Muscle layer of duodenum (tissue), 2 donors: ENCODE results near the gene GLTP.

Experiments used
- H3K27ac ChIP-seq: one replicate; pipeline ENCODE4 v1.7.0; 2013; ENCODE audit warnings: mild to moderate bottlenecking, low read length
- H3K27me3 ChIP-seq: one replicate; pipeline ENCODE4 v1.7.0; 2013; ENCODE audit warnings: low read depth, mild to moderate bottlenecking, control low read depth, low read length
- H3K36me3 ChIP-seq, 2 donors: one replicate each; pipeline ENCODE4 v1.7.0; 2013; ENCODE audit warnings: low read length in 2 of 2, control low read depth in 1 of 2, mild to moderate bottlenecking in 1 of 2; ENCODE audit not compliant: insufficient read depth in 2 of 2, control insufficient read depth in 1 of 2
- H3K4me1 ChIP-seq, 2 donors: one replicate each; pipeline ENCODE4 v1.7.0; 2013; ENCODE audit warnings: low read length in 2 of 2, mild to moderate bottlenecking in 2 of 2, control low read depth in 1 of 2, moderate library complexity in 1 of 2; ENCODE audit not compliant: insufficient read depth in 2 of 2, control insufficient read depth in 1 of 2
- H3K4me3 ChIP-seq, 2 donors: one replicate each; pipeline ENCODE4 v1.7.0; 2013; ENCODE audit warnings: low read length in 2 of 2, low read depth in 1 of 2, mild to moderate bottlenecking in 1 of 2
- H3K9me3 ChIP-seq, 2 donors: one replicate each; pipeline ENCODE4 v1.7.0; 2013; ENCODE audit warnings: low read length in 2 of 2, control low read depth in 1 of 2, mild to moderate bottlenecking in 1 of 2; ENCODE audit not compliant: control insufficient read depth in 1 of 2
- donor health status: healthy.

The GLTP gene

DNA sequence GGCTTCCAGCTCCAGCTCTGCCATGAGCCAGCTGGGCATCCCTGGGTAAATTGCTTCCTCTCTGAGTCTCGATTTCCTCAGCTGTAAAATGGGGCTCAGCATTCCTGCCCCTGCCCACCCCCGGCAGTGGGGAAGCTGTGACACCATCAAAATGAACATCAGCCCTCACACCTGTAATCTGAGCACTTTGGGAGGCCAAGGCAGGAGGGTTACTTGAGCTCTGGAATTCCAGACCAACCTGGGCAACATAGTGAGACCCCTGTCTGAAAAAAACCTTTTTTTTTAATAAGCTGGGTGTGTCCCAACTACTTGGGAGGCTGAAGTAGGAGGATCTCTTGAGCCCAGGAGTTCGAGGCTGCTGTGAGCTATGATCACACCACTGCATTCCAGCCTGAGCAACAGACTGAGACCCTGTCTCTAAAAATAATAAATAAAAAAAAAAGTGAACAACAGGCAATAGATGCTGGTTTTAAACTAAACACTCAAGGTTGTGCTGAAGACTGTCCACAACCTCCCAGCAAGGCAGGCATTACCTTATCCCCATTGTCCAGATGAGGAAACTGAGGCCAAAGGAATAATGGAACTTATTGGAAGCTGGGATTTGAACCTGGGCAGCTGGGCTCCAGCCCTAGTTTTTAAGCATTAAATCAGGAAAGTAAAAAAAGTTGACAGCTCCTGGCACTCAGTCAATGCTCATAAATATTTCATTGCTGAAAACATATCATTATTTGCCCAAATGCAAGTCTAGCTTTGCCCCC lies 51.4 kb downstream of the GLTP start:
- H3K9me3 ChIP-seq: no peaks in the 10 kb centered on the region
- no peak overlapping the region for H3K4me3 ChIP-seq
- no peaks in the 10 kb centered on the region for H3K27me3 ChIP-seq
- no peaks in the 10 kb centered on the region for H3K36me3 ChIP-seq
- H3K4me1 ChIP-seq: peaks cover 0 to 9% of the 10 kb centered on the region in 2 donors
- no peak overlapping the region for H3K27ac ChIP-seq

DNA sequence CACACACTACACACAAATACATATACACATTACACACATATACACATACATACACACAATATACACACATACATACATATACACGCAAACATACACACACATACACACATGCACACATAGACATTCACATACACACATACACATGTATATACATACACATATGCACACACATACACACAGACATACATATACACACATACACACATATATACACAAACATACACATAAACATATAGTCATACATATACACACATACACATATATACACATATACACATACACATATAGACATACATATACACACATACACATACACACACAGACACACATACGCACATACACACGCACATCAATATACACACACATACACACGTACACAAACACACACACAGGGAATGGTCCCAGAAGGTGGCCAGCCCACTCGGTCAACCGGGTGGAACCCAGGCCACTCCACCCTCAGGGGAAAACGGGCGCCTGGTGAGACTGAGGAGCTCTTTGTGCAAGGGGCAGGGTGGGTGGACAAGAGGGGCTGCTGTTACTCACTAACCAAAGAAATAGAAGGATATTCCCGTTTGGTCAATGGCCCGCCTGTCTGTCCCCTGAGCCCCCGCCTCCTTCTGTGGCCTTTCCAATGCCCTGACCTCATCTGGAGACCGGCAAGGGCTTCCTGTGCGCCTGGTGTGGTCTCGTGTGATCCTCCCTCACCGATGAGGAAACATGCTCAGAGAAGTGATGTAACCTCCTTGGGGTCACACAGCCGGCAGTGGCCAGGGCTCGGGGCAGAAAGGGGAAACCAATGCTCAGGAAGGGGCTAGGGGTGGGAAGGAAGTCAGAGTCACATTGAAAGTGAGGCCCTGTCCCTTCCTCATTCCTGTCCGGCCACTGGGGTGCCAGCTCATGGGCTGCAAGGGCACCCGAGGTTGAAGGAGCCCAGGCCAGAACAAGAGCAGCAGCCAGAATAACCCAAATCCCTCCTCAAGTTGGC lies 52.5 kb downstream of the GLTP start:
- H3K36me3 ChIP-seq: no peaks in the 10 kb centered on the region
- H3K9me3 ChIP-seq: no peaks in the 10 kb centered on the region
- no peak overlapping the region for H3K27ac ChIP-seq
- peaks cover 0 to 5% of the 10 kb centered on the region in 2 donors for H3K4me1 ChIP-seq
- no peaks in the 10 kb centered on the region for H3K27me3 ChIP-seq
- no peak overlapping the region for H3K4me3 ChIP-seq

DNA sequence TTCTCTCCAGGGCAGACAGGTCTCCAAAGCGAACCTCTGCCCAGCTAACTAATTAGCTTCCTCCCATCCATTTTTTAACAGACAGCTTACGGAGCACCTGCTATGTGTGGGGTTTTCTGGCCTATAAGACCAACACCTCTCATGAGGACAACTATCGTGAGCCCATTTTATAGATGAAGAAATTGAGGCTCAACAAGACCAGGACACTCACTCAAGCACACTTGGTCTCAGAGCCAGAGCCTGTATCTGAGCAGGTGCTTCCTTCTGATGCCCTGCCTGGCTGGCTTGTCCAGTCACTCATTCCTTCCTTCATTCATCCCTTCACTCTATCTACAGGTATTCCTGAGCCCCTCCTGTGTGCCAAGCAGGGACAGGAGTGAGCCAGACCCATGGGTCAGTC lies 53.3 kb downstream of the GLTP start:
- Histone ChIP-seq H3K27me3 (no peaks in the 10 kb centered on the region), H3K36me3 (no peaks in the 10 kb centered on the region), H3K4me1 (peaks cover 0 to 4% of the 10 kb centered on the region in 2 donors), H3K9me3 (no peaks in the 10 kb centered on the region), H3K4me3 (no peak overlapping the region), H3K27ac (no peak overlapping the region)

DNA sequence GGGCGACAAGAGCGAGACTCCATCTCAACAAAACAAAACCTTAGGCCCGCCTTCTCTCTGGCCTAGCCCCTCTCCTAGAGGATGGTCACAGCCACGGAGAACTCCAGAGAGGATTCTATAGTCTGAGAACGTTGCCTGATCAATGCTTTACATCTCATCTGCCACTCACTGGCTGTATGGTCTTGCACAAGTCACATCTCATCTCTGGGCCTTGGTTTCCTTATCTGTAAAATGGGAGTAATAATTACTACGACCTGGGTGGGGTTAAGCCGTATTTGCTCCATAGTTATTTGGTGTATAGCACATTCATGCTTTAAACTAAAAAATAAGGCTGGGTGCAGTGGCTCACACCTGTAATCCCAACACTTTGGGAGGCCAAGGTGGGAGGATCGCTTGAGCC lies 55.6 kb downstream of the GLTP start:
- Histone ChIP-seq H3K4me1 (peaks cover 0 to 4% of the 10 kb centered on the region in 2 donors), H3K4me3 (no peak overlapping the region), H3K9me3 (no peaks in the 10 kb centered on the region), H3K36me3 (no peaks in the 10 kb centered on the region), H3K27me3 (no peaks in the 10 kb centered on the region), H3K27ac (no peak overlapping the region)

DNA sequence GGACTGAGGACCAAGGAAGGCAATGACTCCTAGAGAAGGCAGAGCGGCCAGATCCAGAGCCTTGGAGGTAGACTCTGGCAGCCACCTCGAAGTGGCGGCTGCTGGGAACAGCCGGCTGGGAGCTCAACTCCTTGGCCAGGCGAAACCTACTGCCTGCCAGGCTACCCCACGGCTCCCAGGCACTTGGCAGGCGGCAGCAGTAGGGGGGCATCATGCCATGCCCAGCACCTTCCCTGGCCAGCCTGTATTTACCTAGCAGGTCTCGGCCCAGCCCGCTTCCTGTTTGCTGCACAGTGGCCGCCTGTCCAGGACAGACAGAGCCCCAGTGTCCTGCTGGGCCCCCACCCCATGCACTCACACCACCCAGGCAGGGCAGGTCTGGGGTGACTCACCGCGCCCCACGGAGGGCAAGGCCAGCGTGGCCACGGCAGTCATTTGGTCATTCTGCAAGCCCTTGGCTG lies 57.4 kb downstream of the GLTP start:
- Histone ChIP-seq H3K27me3 (no peaks in the 10 kb centered on the region), H3K9me3 (no peaks in the 10 kb centered on the region), H3K36me3 (no peaks in the 10 kb centered on the region), H3K4me3 (no peak overlapping the region), H3K27ac (no peak overlapping the region), H3K4me1 (no peaks in the 10 kb centered on the region)

DNA sequence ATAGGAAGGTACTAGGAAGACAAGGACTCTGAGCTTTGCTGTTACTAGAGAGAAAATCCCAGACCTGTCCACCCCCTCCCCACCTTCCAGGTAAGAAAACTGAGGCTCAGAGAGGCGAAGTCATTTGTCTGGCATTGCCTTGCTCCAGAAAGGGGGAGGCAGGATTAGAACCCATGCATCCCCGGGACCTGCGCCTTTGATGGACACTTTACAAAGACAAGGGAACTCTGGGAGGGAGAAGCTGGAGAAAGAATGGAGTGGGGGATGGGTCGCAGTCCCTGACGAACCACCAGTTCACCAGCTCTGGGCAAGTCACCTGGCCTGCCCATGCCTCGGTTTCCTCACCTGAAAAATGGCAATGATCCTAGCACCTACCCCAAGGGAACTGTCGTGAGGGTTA lies 57.9 kb downstream of the GLTP start:
- no peaks in the 10 kb centered on the region for H3K9me3 ChIP-seq
- no peak overlapping the region for H3K27ac ChIP-seq
- no peaks in the 10 kb centered on the region for H3K27me3 ChIP-seq
- no peak overlapping the region for H3K4me3 ChIP-seq
- H3K4me1 ChIP-seq: no peaks in the 10 kb centered on the region
- H3K36me3 ChIP-seq: no peaks in the 10 kb centered on the region

DNA sequence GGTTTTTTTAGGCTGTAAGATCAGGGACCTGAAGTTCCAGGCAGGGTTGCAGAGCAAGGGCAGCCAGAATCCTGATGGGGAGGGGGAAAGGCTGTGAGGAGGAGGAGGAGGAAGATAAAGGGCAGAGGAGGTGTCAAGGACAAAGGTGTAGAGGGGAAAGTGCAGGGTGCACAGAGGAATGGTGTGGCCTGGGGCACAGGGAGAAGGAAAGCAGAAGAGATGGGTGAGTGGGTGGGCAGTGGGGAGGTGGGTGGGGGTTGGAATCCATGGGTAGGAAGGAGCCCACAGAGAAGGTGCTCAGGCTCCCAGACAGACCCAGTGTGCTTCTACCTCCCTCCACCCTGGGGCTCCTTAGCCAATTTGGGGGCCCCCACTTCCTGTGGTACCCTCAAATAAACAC lies 58.4 kb downstream of the GLTP start:
- no peak overlapping the region for H3K4me3 ChIP-seq

DNA sequence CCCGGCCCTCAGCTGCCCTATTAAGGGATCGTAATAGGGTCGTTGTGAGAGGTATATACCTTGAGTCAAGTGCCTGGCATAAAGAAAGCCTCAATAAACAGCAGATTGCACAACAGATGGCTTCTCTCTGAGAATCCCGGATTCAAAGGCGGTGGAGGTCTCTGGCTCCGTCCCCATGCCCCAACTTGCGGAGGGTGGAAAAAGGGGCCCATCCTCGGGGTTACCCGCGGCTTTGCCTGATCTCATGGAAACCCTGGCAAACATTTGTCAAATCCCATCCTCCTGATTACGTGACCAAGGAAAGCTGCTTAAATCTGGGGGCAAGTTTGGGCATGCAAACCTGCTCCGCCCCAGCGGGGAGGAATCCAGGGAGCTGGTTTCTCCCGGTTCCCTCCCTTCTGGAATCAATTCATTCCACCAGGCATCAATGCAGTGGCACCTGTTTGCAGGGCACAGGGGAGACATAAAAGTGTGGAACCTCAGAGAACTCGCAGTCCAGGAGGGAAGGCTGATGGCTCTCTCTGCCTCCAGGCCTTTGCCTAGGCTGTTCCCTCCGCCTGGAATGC lies 59.4 kb downstream of the GLTP start:
- Histone ChIP-seq H3K4me1 (no peaks in the 10 kb centered on the region), H3K27me3 (no peaks in the 10 kb centered on the region), H3K27ac (no peak overlapping the region), H3K36me3 (no peaks in the 10 kb centered on the region), H3K9me3 (no peaks in the 10 kb centered on the region), H3K4me3 (no peak overlapping the region)

More for the DNA sequence above, 58.4 kb downstream of the GLTP start:
- no peak overlapping the region for H3K27ac ChIP-seq
- no peaks in the 10 kb centered on the region for H3K9me3 ChIP-seq
- H3K36me3 ChIP-seq: no peaks in the 10 kb centered on the region
- H3K4me1 ChIP-seq: no peaks in the 10 kb centered on the region
- no peaks in the 10 kb centered on the region for H3K27me3 ChIP-seq

DNA sequence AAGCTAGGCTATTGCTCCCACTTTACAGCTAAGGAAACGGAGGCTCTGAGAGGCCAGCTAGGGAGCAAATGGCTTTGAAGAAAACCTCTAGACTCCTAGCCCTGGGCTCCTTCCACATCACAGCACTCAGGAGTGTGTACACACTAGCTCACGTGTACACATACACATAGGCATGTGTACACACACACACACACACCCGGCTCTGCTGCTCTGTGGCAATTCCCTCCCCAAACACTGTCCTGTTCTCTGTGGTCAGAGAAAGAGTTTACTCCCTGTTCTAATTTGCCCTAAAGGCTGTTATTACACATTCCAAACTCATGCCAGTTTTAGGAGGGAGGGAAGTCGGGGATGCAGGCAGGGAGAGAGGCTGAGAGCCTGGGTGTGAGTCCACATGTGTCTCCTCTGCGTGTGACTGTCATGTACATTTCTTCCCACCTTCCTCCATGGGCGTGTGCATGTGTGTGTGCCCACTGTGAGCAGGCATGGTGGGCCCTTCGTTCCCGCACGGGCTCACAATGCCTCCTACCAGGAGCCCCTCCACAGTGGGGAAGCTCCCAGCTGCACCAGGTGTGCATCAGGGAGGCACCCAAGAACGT lies 61.3 kb downstream of the GLTP start:
- H3K36me3 ChIP-seq: no peaks in the 10 kb centered on the region
- H3K27me3 ChIP-seq: no peaks in the 10 kb centered on the region
- H3K4me1 ChIP-seq: no peaks in the 10 kb centered on the region
- H3K9me3 ChIP-seq: no peaks in the 10 kb centered on the region
- H3K4me3 ChIP-seq: no peak overlapping the region
- no peak overlapping the region for H3K27ac ChIP-seq

DNA sequence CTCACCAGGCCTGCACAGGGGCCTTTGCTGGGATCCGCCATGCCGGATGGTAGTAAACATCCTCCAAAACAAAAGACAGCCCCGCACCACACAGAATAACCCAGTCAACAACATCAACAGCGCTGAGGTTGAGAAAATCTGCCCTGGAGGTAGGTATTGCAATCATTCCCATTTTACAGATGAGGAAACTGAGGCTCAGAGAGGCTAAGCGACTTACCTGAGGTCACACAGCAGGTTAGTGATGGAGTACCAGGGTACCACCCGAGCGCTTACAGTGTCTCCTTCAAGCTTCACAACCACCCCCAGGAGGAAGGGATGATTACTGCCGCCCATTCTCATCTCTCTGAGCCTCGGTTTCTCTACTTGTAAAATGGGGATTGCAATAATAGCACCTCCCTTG lies 62.1 kb downstream of the GLTP start:
- Histone ChIP-seq H3K4me1 (no peaks in the 10 kb centered on the region), H3K9me3 (no peaks in the 10 kb centered on the region), H3K27me3 (no peaks in the 10 kb centered on the region), H3K36me3 (no peaks in the 10 kb centered on the region), H3K27ac (no peak overlapping the region), H3K4me3 (no peak overlapping the region)
